GM18909 (cell line): Measurements from ENCODE around the gene LRP1.
A peak's percentile ranks its signal among the peaks of the same experiment; 100 is the strongest.

Experiments used
- ATAC-seq: cut with Tn5 transposase; IDR thresholded peaks from one replicate; pipeline ENCODE4 v1.9.1; 2021; ENCODE audit warnings: mild to moderate bottlenecking; ENCODE audit not compliant: unreplicated experiment, poor library complexity

Gene LRP1

GRCh38 chr12:57168058-57168457 is 39.8 kb downstream of the LRP1 start:
- ATAC-seq, result no peak

- no peak for ATAC-seq
Measured at GRCh38 chr12:57169046-57169795, 40.9 kb downstream of the LRP1 start.

DNA sequence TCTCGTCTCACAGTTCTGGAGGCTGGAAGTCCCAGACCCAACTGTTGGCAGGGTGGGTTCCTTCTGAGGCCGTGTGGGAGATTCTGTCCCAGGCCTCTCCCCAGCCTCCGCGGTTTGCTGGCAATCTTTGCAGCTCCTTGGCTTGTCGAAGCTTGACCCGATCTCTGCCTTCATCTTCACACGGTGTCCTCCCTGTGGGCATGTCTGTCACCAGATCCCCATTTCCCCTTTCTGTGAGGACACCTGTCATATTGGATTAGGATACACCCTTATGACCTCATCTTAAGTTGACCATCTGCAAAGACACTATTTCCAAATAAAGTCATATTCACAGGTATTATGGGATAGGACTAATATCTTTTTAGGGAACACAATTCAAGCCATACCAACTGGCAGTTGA is 41.7 kb downstream of the LRP1 start:
- no peak for ATAC-seq

GRCh38 chr12:57170408-57170807 is 42.1 kb downstream of the LRP1 start:
- no peak for ATAC-seq

GRCh38 chr12:57170927-57171326 is 42.6 kb downstream of the LRP1 start:
- no peak for ATAC-seq

DNA sequence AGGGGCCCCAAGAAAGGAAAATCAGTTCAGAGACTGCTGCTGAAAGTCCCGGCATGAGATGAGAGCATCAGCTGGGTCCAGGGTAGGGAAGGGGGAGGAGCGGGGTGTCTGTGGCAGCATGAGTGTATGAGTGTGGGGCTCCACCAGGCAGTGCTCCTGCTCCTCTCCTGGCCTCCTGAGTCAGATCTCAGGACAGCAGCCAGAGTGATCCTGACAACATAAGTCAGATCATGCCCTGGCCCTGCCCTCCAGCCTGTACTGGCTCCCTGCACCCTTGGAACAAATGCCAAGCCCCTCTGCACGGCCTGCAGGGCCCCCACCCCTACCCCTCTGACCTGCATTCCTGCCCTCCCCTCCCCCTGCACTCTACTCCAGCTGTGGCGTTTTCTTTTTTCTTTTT is 43.4 kb downstream of the LRP1 start:
- ATAC-seq, result no peak

- no peak for ATAC-seq
Measured at GRCh38 chr12:57173089-57173488, 44.8 kb downstream of the LRP1 start.

- no peak for ATAC-seq
Measured at GRCh38 chr12:57173683-57174082, 45.4 kb downstream of the LRP1 start.

- no peak for ATAC-seq
Measured at GRCh38 chr12:57175428-57176138, 47.3 kb downstream of the LRP1 start.

GRCh38 chr12:57176139-57176477 is 47.8 kb downstream of the LRP1 start:
- ATAC-seq, result no peak

GRCh38 chr12:57176846-57177245 is 48.6 kb downstream of the LRP1 start:
- ATAC-seq, result no peak

- ATAC-seq, result no peak
Measured at GRCh38 chr12:57177354-57177753, 49.1 kb downstream of the LRP1 start.

DNA sequence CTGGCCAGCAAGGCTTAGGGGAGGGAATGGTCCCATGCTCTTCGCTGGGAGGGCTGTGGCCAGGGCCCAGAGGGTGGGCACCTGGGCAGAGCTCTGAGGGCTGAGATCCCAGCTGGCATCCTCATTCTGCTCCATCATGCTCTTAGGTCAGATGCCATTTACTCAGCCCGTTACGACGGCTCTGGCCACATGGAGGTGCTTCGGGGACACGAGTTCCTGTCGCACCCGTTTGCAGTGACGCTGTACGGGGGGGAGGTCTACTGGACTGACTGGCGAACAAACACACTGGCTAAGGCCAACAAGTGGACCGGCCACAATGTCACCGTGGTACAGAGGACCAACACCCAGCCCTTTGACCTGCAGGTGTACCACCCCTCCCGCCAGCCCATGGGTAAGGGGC is 49.9 kb downstream of the LRP1 start:
- no peak for ATAC-seq

DNA sequence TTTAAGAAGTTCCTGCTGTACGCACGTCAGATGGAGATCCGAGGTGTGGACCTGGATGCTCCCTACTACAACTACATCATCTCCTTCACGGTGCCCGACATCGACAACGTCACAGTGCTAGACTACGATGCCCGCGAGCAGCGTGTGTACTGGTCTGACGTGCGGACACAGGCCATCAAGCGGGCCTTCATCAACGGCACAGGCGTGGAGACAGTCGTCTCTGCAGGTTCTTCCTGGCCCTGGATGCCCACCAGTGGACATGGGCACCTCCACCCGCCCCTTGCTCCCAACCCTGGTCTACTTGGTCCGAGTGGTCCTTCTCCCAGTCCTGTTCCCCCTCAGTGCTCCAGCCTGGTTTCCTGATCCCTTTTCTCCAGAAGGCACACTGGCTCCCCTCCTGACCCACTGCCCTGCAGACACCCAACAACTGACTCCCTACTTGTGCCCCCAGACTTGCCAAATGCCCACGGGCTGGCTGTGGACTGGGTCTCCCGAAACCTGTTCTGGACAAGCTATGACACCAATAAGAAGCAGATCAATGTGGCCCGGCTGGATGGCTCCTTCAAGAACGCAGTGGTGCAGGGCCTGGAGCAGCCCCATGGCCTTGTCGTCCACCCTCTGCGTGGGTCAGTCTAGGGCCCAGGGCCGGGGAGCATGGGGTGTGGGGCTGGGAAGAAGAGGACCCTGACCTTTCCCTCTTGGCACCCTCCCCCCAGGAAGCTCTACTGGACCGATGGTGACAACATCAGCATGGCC is 51.2 kb downstream of the LRP1 start:
- no peak for ATAC-seq

DNA sequence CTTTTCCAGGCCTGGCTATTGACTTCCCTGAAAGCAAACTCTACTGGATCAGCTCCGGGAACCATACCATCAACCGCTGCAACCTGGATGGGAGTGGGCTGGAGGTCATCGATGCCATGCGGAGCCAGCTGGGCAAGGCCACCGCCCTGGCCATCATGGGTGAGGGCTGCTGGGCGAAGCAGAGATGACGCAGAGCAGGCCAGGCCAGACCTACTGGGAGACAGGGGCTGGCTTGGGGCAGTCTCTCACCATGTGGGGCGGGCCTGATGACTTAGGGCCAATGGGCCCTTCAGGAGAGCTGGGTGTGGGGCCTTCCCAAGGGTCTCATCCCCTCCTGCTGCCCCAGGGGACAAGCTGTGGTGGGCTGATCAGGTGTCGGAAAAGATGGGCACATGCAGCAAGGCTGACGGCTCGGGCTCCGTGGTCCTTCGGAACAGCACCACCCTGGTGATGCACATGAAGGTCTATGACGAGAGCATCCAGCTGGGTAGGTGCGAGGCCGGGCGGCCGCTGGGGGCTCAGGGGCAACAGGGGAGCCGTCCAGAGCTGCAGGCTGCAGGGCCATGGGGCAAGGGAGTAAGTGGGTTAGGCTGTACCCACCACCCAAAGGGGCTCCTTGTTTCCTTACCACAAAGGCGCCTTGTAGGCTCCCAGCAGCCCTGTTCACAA is 52.2 kb downstream of the LRP1 start:
- no peak for ATAC-seq

DNA sequence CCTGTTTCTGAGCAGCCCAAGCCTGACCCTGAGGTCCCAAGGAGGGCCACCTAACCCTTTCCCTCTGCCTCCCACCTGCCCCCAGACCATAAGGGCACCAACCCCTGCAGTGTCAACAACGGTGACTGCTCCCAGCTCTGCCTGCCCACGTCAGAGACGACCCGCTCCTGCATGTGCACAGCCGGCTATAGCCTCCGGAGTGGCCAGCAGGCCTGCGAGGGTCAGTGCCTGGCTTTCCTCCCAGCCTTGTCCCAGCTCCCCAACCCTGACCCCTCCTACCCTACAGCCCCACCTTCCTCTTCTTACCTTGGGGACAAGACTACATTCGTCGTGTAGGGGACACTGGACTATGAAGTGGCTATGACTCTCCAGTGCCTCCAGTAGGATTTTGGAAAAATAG is 52.8 kb downstream of the LRP1 start:
- no peak for ATAC-seq

GRCh38 chr12:57181561-57182155 is 53.4 kb downstream of the LRP1 start:
- ATAC-seq, result no peak

GRCh38 chr12:57182918-57183575 is 54.8 kb downstream of the LRP1 start:
- peak; percentile 91 for ATAC-seq

GRCh38 chr12:57183939-57184725 is 55.8 kb downstream of the LRP1 start:
- no peak for ATAC-seq
